AG10803 (cell line): Measurements from ENCODE around the gene POMC.
A peak's percentile ranks its signal among the peaks of the same experiment; 100 is the strongest.
"Not testable (repeated sequence)": the region's sequence is repeated elsewhere in the genome, so short reads cannot be mapped to it uniquely, and the experiment has no call there.

ENCODE experiments used
- DNase-seq: peaks from one replicate; pipeline ENCODE4 v3.0.0; 2010; ENCODE audit warnings: low read depth
- H3K4me3 ChIP-seq: 2 replicates; pipeline ENCODE4 v1.5.1; 2011; ENCODE audit warnings: mild to moderate bottlenecking, low read length, control low read depth
- CTCF ChIP-seq: conservative IDR thresholded peaks from 2 replicates; pipeline ENCODE4 v1.5.1; 2011; ENCODE audit warnings: mild to moderate bottlenecking, low read length, control low read depth, inconsistent platforms

Gene POMC

GRCh38 chr2:25165992-25166875 is 2.1 kb downstream of the POMC start:
- TF ChIP-seq CTCF, result no peak
- no peak overlapping the region for H3K4me3 ChIP-seq
- no peak for DNase-seq

GRCh38 chr2:25164561-25164960 is 3.8 kb downstream of the POMC start:
- DNase-seq, result no peak
- no peak for TF ChIP-seq CTCF
- no peak overlapping the region for H3K4me3 ChIP-seq

GRCh38 chr2:25162061-25162460 is 6.3 kb downstream of the POMC start:
- not testable (repeated sequence) for H3K4me3 ChIP-seq, DNase-seq

- DNase-seq, result peak; percentile 17
- H3K4me3 ChIP-seq, result no peak overlapping the region
- no peak for TF ChIP-seq CTCF
These were observed 7.2 kb downstream of the POMC start for GRCh38 chr2:25161055-25161781.

GRCh38 chr2:25160376-25160775 is 8.0 kb downstream of the POMC start:
- no peak overlapping the region for H3K4me3 ChIP-seq
- TF ChIP-seq CTCF, result no peak
- DNase-seq, result no peak

- no peak overlapping the region for H3K4me3 ChIP-seq
- TF ChIP-seq CTCF, result no peak
- no peak for DNase-seq
These were observed 8.4 kb downstream of the POMC start for GRCh38 chr2:25159949-25160348.

GRCh38 chr2:25158096-25158852 is 10.1 kb downstream of the POMC start:
- DNase-seq, result no peak
- no peak overlapping the region for H3K4me3 ChIP-seq

More at GRCh38 chr2:25158096-25158852, 10.1 kb downstream of the POMC start:
- no peak for TF ChIP-seq CTCF
